Activated CD4-positive, alpha-beta T cell treated with anti-CD3 and anti-CD28 coated beads, Interleukin-2, amount 10 ng/mL, durations not matched to agents 24 days and 14 days (primary cell): ENCODE measurements around the gene DCDC2C. TPM values are rescaled to one million over a fixed set of nuclear protein-coding genes. Genes with fewer than 3 reads are reported as not detected.

ENCODE experiments used
- DNase-seq: peaks from one replicate; pipeline ENCODE4 v3.0.0; 2022
- H3K27ac Mint-ChIP-seq: one replicate; pipeline ENCODE4 v1.8.0; 2022; ENCODE audit warnings: mild to moderate bottlenecking, mixed read lengths
- H3K27me3 Mint-ChIP-seq: one replicate; pipeline ENCODE4 v1.8.0; 2022; ENCODE audit warnings: mixed read lengths
- H3K36me3 Mint-ChIP-seq: one replicate; pipeline ENCODE4 v1.8.0; 2022; ENCODE audit warnings: low read depth, mild to moderate bottlenecking, mixed read lengths
- H3K4me1 Mint-ChIP-seq: one replicate; pipeline ENCODE4 v1.8.0; 2021; ENCODE audit warnings: mixed read lengths
- H3K4me3 Mint-ChIP-seq: one replicate; pipeline ENCODE4 v1.8.0; 2022; ENCODE audit warnings: mild to moderate bottlenecking, moderate library complexity, mixed read lengths
- H3K9me3 Mint-ChIP-seq: one replicate; pipeline ENCODE4 v1.8.0; 2021; ENCODE audit warnings: mixed read lengths
- intact Hi-C: fragments of 100-400 bp; cut with micrococcal nuclease; formaldehyde crosslinking; loops from one replicate; pipeline ENCODE4 v1.15.1; 2023
- total RNA-seq: library from RNA; stranded (reverse); gene quantifications from 2 replicates; pipeline ENCODE4 v1.2.3, GENCODE V29; 2022

Gene DCDC2C
- total RNA-seq, 1 donor from 2014 or later: not detected

GRCh38 chr2:3665886-3666612 lies 37.3 kb upstream of the DCDC2C start:
- Mint-ChIP-seq H3K9me3 (no peaks in the 10 kb centered on the region), H3K27ac (no peak overlapping the region), H3K36me3 (no peaks in the 10 kb centered on the region), H3K4me1 (no peaks in the 10 kb centered on the region), H3K27me3 (no peaks in the 10 kb centered on the region), H3K4me3 (no peak overlapping the region)
- no peak for DNase-seq
- intact Hi-C loops: no loop called here

- intact Hi-C loops: no loop called here
- Mint-ChIP-seq H3K4me1 (no peaks in the 10 kb centered on the region), H3K9me3 (no peaks in the 10 kb centered on the region), H3K36me3 (no peaks in the 10 kb centered on the region), H3K27ac (no peak overlapping the region), H3K4me3 (no peak overlapping the region), H3K27me3 (no peaks in the 10 kb centered on the region)
- no peak for DNase-seq
Measured at GRCh38 chr2:3666613-3666975, 36.8 kb upstream of the DCDC2C start.

- H3K36me3 Mint-ChIP-seq: no peaks in the 10 kb centered on the region
- no peaks in the 10 kb centered on the region for H3K9me3 Mint-ChIP-seq
- no peaks in the 10 kb centered on the region for H3K4me1 Mint-ChIP-seq
- intact Hi-C loops: no loop called here
- H3K4me3 Mint-ChIP-seq: no peak overlapping the region
- no peak overlapping the region for H3K27ac Mint-ChIP-seq
- no peak for DNase-seq
- H3K27me3 Mint-ChIP-seq: no peaks in the 10 kb centered on the region
Measured at GRCh38 chr2:3667151-3667631, 36.2 kb upstream of the DCDC2C start.

- no peak for DNase-seq
- H3K4me3 Mint-ChIP-seq: no peak overlapping the region
- H3K4me1 Mint-ChIP-seq: no peaks in the 10 kb centered on the region
- intact Hi-C loops: no loop called here
- H3K27ac Mint-ChIP-seq: no peak overlapping the region
- H3K9me3 Mint-ChIP-seq: no peaks in the 10 kb centered on the region
- no peaks in the 10 kb centered on the region for H3K27me3 Mint-ChIP-seq
- no peaks in the 10 kb centered on the region for H3K36me3 Mint-ChIP-seq
Measured at GRCh38 chr2:3669656-3670055, 33.7 kb upstream of the DCDC2C start.

DNA sequence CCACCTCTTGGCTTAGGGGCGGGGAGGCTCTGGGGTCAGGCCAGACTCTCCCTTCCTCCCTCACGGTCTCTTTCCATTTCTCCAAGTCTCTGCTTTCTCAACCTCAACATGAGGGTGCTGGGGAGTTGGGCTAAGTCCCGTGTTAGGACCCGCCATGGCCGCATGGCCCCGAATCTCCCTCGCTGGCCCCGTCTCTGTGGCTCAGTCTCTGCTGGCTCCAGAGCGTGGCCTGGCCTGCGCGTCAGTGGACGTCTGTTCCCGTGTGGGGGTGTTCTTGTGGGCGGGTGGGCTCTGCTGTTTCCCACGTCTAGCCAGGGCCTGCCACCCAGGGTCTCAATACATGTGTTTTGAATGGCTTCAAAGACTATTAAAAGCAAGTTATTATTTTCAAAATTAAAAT lies 33.0 kb upstream of the DCDC2C start:
- H3K9me3 Mint-ChIP-seq: no peaks in the 10 kb centered on the region
- no peaks in the 10 kb centered on the region for H3K4me1 Mint-ChIP-seq
- no peaks in the 10 kb centered on the region for H3K27me3 Mint-ChIP-seq
- H3K4me3 Mint-ChIP-seq: no peak overlapping the region
- intact Hi-C loops: no loop called here
- no peaks in the 10 kb centered on the region for H3K36me3 Mint-ChIP-seq
- H3K27ac Mint-ChIP-seq: no peak overlapping the region
- DNase-seq: no peak

- no peaks in the 10 kb centered on the region for H3K4me1 Mint-ChIP-seq
- no peak overlapping the region for H3K27ac Mint-ChIP-seq
- H3K27me3 Mint-ChIP-seq: no peaks in the 10 kb centered on the region
- no peak for DNase-seq
- no peaks in the 10 kb centered on the region for H3K9me3 Mint-ChIP-seq
- no peaks in the 10 kb centered on the region for H3K36me3 Mint-ChIP-seq
- no peak overlapping the region for H3K4me3 Mint-ChIP-seq
- intact Hi-C loops: no loop called here
Measured at GRCh38 chr2:3670941-3671340, 32.4 kb upstream of the DCDC2C start.

DNA sequence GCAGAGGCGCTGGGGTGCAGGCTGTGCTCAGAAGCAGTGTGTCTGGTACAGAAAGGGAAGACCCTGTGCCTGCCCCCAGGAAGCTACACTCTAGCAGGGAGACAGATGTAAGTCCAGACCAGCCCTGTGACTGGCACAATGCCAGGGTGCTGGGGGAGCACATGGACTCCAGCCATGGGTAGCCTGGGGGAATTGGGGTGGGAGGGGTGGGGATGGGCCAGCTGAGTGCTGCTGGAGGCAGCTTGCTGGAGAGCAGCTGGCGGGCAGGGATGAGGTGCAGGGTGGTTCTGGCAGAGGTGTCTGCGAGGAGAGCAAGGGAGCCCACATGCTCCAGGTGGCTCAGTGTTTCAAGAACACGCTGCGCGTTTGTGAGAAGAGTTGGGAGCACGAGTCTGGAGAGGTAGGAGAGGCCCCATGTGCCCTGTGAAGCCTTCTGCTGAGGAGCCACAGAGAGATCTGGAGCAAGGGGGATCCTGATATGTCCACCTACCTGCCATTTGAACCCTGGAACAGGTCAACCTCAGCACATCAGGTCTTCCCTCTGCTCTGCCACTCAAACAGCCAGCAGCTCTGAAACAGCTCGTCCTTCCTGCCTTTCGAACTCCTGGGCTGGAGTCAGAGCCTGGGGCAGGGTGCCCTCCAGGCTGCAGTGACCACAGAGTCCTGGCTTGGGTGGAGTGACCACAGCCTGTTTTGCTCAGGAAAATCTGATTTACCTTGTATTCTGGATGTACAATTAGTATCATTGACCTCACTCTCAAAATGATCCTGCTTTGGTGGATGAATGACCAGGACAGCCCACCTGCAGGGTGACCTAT lies 30.3 kb upstream of the DCDC2C start:
- Mint-ChIP-seq H3K27me3 (no peaks in the 10 kb centered on the region), H3K4me1 (no peaks in the 10 kb centered on the region), H3K9me3 (no peaks in the 10 kb centered on the region), H3K36me3 (no peaks in the 10 kb centered on the region), H3K27ac (no peak overlapping the region), H3K4me3 (no peak overlapping the region)
- no peak for DNase-seq
- intact Hi-C loops: no loop called here

GRCh38 chr2:3674066-3674845 lies 29.1 kb upstream of the DCDC2C start:
- Mint-ChIP-seq H3K9me3 (no peaks in the 10 kb centered on the region), H3K4me1 (no peaks in the 10 kb centered on the region), H3K4me3 (no peak overlapping the region), H3K27ac (no peak overlapping the region), H3K36me3 (no peaks in the 10 kb centered on the region), H3K27me3 (no peaks in the 10 kb centered on the region)
- no peak for DNase-seq
- intact Hi-C loops: no loop called here

DNA sequence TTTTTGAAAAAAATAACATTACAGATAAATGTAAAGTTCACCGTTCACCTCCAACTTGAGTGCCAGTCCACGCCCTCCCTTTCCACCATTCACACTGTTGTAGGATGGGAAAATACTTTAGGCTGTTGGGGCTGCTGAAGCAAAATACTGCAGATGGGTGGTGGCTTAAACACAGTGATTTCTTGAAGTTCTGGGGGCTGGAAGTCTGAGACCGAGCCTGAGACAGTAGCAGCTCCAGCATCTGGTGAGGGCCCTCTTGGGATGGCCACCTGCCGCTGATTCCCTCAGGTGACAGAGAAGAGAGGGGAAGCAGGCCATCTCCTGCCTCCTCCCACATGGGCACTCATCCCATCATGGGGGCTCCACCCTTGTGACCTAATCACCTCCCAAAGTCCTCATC lies 27.7 kb upstream of the DCDC2C start:
- no peaks in the 10 kb centered on the region for H3K36me3 Mint-ChIP-seq
- intact Hi-C loops: no loop called here

GRCh38 chr2:3677436-3677835 lies 25.9 kb upstream of the DCDC2C start:
- H3K9me3 Mint-ChIP-seq: no peaks in the 10 kb centered on the region
- no peak for DNase-seq
- H3K4me1 Mint-ChIP-seq: no peaks in the 10 kb centered on the region
- H3K27me3 Mint-ChIP-seq: no peaks in the 10 kb centered on the region
- H3K36me3 Mint-ChIP-seq: no peaks in the 10 kb centered on the region
- no peak overlapping the region for H3K4me3 Mint-ChIP-seq
- H3K27ac Mint-ChIP-seq: no peak overlapping the region
- intact Hi-C loops: no loop called here

More for the DNA sequence above, 27.7 kb upstream of the DCDC2C start:
- DNase-seq: no peak
- H3K4me1 Mint-ChIP-seq: no peaks in the 10 kb centered on the region
- H3K27me3 Mint-ChIP-seq: no peaks in the 10 kb centered on the region
- H3K4me3 Mint-ChIP-seq: no peak overlapping the region
- no peaks in the 10 kb centered on the region for H3K9me3 Mint-ChIP-seq
- no peak overlapping the region for H3K27ac Mint-ChIP-seq

DNA sequence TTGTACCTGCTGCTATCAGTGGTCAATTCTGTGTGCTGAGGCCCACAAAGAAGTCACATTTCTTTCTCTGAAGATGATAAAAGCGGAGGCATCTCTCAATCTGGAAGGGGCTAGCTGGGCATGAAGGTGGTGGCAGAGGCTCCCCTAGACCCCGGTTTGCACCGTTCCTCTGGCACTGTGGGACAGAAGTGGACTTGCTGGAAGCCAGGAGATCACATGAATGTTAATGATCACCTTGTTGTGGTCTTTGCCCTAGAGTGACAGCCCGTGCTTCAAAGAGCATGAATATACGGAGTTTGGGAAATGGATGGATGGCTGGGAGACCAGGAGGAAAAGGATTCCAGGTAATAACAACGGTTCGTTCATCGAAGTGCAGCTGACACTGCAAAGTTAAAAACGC lies 25.2 kb upstream of the DCDC2C start:
- H3K27ac Mint-ChIP-seq: no peak overlapping the region
- intact Hi-C loops: no loop called here
- H3K4me3 Mint-ChIP-seq: no peak overlapping the region
- no peaks in the 10 kb centered on the region for H3K36me3 Mint-ChIP-seq
- DNase-seq: no peak
- H3K27me3 Mint-ChIP-seq: no peaks in the 10 kb centered on the region
- H3K4me1 Mint-ChIP-seq: no peaks in the 10 kb centered on the region
- H3K9me3 Mint-ChIP-seq: no peaks in the 10 kb centered on the region

- Mint-ChIP-seq H3K4me3 (no peak overlapping the region), H3K9me3 (no peaks in the 10 kb centered on the region), H3K36me3 (no peaks in the 10 kb centered on the region), H3K4me1 (no peaks in the 10 kb centered on the region), H3K27me3 (no peaks in the 10 kb centered on the region), H3K27ac (no peak overlapping the region)
- DNase-seq: no peak
- intact Hi-C loops: no loop called here
Measured at GRCh38 chr2:3679180-3679579, 24.2 kb upstream of the DCDC2C start.

GRCh38 chr2:3679616-3680393 lies 23.6 kb upstream of the DCDC2C start:
- DNase-seq: no peak
- H3K9me3 Mint-ChIP-seq: no peaks in the 10 kb centered on the region
- no peak overlapping the region for H3K27ac Mint-ChIP-seq
- H3K4me1 Mint-ChIP-seq: no peaks in the 10 kb centered on the region
- H3K27me3 Mint-ChIP-seq: no peaks in the 10 kb centered on the region
- no peak overlapping the region for H3K4me3 Mint-ChIP-seq
- intact Hi-C loops: no loop called here
- no peaks in the 10 kb centered on the region for H3K36me3 Mint-ChIP-seq
